Brain microvascular endothelial cell (primary cell): ENCODE data around the gene CD44.

ENCODE experiments used
- DNase-seq: peaks from one replicate; pipeline ENCODE4 v3.0.0-alpha.2; 2020
- H3K27ac ChIP-seq: fragments of 250-450 bp; sonication (Bioruptor Pico); 2 replicates; pipeline ENCODE4 v1.5.1; 2020; ENCODE audit warnings: mild to moderate bottlenecking, moderate library complexity
- H3K27me3 ChIP-seq: fragments of 250-450 bp; sonication (Bioruptor Pico); replicated peaks from 2 replicates; pipeline ENCODE4 v1.5.1; 2020; ENCODE audit warnings: mild to moderate bottlenecking
- H3K36me3 ChIP-seq: fragments of 250-450 bp; sonication (Bioruptor Pico); replicated peaks from 2 replicates; pipeline ENCODE4 v1.5.1; 2020; ENCODE audit warnings: mild to moderate bottlenecking
- H3K4me3 ChIP-seq: 2 replicates; pipeline ENCODE4 v1.5.1; 2011; ENCODE audit warnings: low read depth, mild to moderate bottlenecking, control low read depth, low read length, moderate library complexity
- CTCF ChIP-seq: IDR thresholded peaks from 2 replicates; pipeline ENCODE4 v1.5.1; 2011; ENCODE audit warnings: low read depth, mild to moderate bottlenecking, moderate library complexity, low read length, control low read depth, inconsistent platforms; ENCODE audit errors: missing control alignments
- in situ Hi-C: cut with HindIII; loops from 2 replicates; pipeline ENCODE4 v1.10.0; 2017; ENCODE audit warnings: low sequenced_read_pairs, low pct_ligation_motif_present

Gene CD44

GRCh38 chr11:35131094-35131493 lies 7.9 kb upstream of the CD44 start:
- H3K4me3 ChIP-seq: no peak overlapping the region
- no peak overlapping the region for H3K27ac ChIP-seq
- no peak for TF ChIP-seq CTCF
- H3K36me3 ChIP-seq: no peaks in the 10 kb centered on the region
- in situ Hi-C loops: no loop called here
- DNase-seq: no peak
- no peaks in the 10 kb centered on the region for H3K27me3 ChIP-seq

- no peak for DNase-seq
- Histone ChIP-seq H3K27ac (no peak overlapping the region), H3K4me3 (no peak overlapping the region), H3K27me3 (no peaks in the 10 kb centered on the region), H3K36me3 (no peaks in the 10 kb centered on the region)
- in situ Hi-C loops: no loop called here
- TF ChIP-seq CTCF: no peak
Measured at GRCh38 chr11:35131886-35132285, 7.1 kb upstream of the CD44 start.

GRCh38 chr11:35133656-35134055 lies 5.3 kb upstream of the CD44 start:
- DNase-seq: no peak
- H3K4me3 ChIP-seq: no peak overlapping the region
- H3K27me3 ChIP-seq: no peaks in the 10 kb centered on the region
- TF ChIP-seq CTCF: no peak
- no peak overlapping the region for H3K27ac ChIP-seq
- H3K36me3 ChIP-seq: no peaks in the 10 kb centered on the region
- in situ Hi-C loops: no loop called here

- in situ Hi-C loops: no loop called here
- no peak overlapping the region for H3K4me3 ChIP-seq
- no peaks in the 10 kb centered on the region for H3K27me3 ChIP-seq
- H3K27ac ChIP-seq: no peak overlapping the region
- H3K36me3 ChIP-seq: no peaks in the 10 kb centered on the region
- DNase-seq: no peak
- TF ChIP-seq CTCF: no peak
Measured at GRCh38 chr11:35134403-35135148, 4.4 kb upstream of the CD44 start.

GRCh38 chr11:35135222-35135621 lies 3.7 kb upstream of the CD44 start:
- no peak overlapping the region for H3K4me3 ChIP-seq
- no peak overlapping the region for H3K27ac ChIP-seq
- no peak for DNase-seq
- in situ Hi-C loops: no loop called here
- no peak for TF ChIP-seq CTCF
- H3K36me3 ChIP-seq: no peaks in the 10 kb centered on the region
- H3K27me3 ChIP-seq: no peaks in the 10 kb centered on the region

GRCh38 chr11:35136311-35136710 lies 2.7 kb upstream of the CD44 start:
- Histone ChIP-seq H3K36me3 (no peaks in the 10 kb centered on the region), H3K4me3 (no peak overlapping the region), H3K27ac (no peak overlapping the region), H3K27me3 (no peaks in the 10 kb centered on the region)
- no peak for DNase-seq
- in situ Hi-C loops: no loop called here
- no peak for TF ChIP-seq CTCF
